Endothelial cell of umbilical vein (primary cell): ENCODE measurements around the gene ELOVL5. TPM values are rescaled to one million over a fixed set of nuclear protein-coding genes. Genes with fewer than 3 reads are reported as not detected.

Experiments used
- BruUV-seq: library from RNA; stranded (reverse); fragments of 400-500 nt; replicated peaks from 2 replicates; lab custom pipeline; 2021; lab: Mats Ljungman, UMichigan
- CTCF ChIA-PET: fragments of 300-600, 350-600 bp; sonication (Branson Sonifier 250); formaldehyde crosslinking; loops from one replicate; lab custom pipeline; 2021; ENCODE audit warnings: antibody characterized with exemption, inconsistent platforms; lab: Charles Lee
- POLR2A ChIA-PET: fragments of 300-600, 350-600 bp; sonication (Branson Sonifier 250); formaldehyde crosslinking; loops from one replicate; lab custom pipeline; 2021; ENCODE audit warnings: antibody characterized with exemption, inconsistent platforms; lab: Charles Lee
- DNase-seq: peaks from one replicate; pipeline ENCODE4 v3.0.0-alpha.2; 2011; ENCODE audit warnings: low read depth, low spot score
- FAIRE-seq: peaks from 2 replicates; lab custom pipeline; 2011; peaks lifted over from hg19 to GRCh38; lab: Jason Lieb, UNC
- H2AFZ ChIP-seq: 2 replicates; pipeline ENCODE4 v1.6.0; 2012; ENCODE audit warnings: low read depth, low read length, control low read depth, inconsistent platforms
- H3K27ac ChIP-seq: 2 replicates; pipeline ENCODE4 v1.5.1; 2011; ENCODE audit warnings: low read depth, mild to moderate bottlenecking, control low read depth, low read length, moderate library complexity; ENCODE audit not compliant: insufficient read depth
- H3K27me3 ChIP-seq, 2 experiments: 2 replicates each; pipeline versions ENCODE4 v1.6.0 to v1.6.1; 2011; ENCODE audit warnings: low read length in 2 of 2, mixed read lengths in 1 of 2; ENCODE audit not compliant: control insufficient read depth in 2 of 2, insufficient read depth in 2 of 2
- H3K36me3 ChIP-seq, 2 experiments: 2 replicates in 1 of 2; 3 replicates in 1 of 2; pipeline ENCODE4 v1.5.1; 2011; ENCODE audit warnings: low read length in 2 of 2, mild to moderate bottlenecking in 1 of 2, moderate library complexity in 1 of 2; ENCODE audit not compliant: control insufficient read depth in 2 of 2, insufficient read depth in 2 of 2; ENCODE audit errors: extremely low read depth in 1 of 2
- H3K4me1 ChIP-seq: 3 replicates; pipeline ENCODE4 v1.5.1; 2011; ENCODE audit warnings: mild to moderate bottlenecking, low read length; ENCODE audit not compliant: control insufficient read depth, insufficient read depth; ENCODE audit errors: extremely low read depth
- H3K4me2 ChIP-seq: 2 replicates; pipeline ENCODE4 v1.6.1; 2011; ENCODE audit warnings: low read length, control low read depth, mixed read lengths; ENCODE audit not compliant: insufficient read depth
- H3K4me3 ChIP-seq, 3 experiments: fragments of 200-600 bp in 1 of 3; sonication (generic), shearing (Covaris generic) in 1 of 3; replicated peaks in 1 of 3; 2 replicates each; pipeline ENCODE4 v1.5.1; 2011 to 2016; ENCODE audit warnings: control low read depth in 3 of 3, low read length in 3 of 3, mild to moderate bottlenecking in 2 of 3, inconsistent platforms in 1 of 3, low read depth in 1 of 3, moderate library complexity in 1 of 3; ENCODE audit not compliant: insufficient read depth in 1 of 3
- H3K79me2 ChIP-seq: 2 replicates; pipeline ENCODE4 v1.6.0; 2012; ENCODE audit warnings: low read length, inconsistent platforms; ENCODE audit not compliant: control insufficient read depth, insufficient read depth
- H3K9ac ChIP-seq: replicated peaks from 2 replicates; pipeline ENCODE3; 2011; ENCODE audit warnings: low read length, control low read depth; ENCODE audit not compliant: insufficient read depth; ENCODE audit errors: extremely low read depth
- H3K9me1 ChIP-seq: replicated peaks from 3 replicates; pipeline ENCODE4 v1.6.0; 2011; ENCODE audit warnings: mild to moderate bottlenecking, low read length; ENCODE audit not compliant: control insufficient read depth, insufficient read depth; ENCODE audit errors: extremely low read depth
- H3K9me3 ChIP-seq: replicated peaks from 2 replicates; pipeline ENCODE4 v1.5.1; 2012; ENCODE audit warnings: low read length, inconsistent platforms; ENCODE audit not compliant: control insufficient read depth, insufficient read depth
- H4K20me1 ChIP-seq: replicated peaks from 2 replicates; pipeline ENCODE3; 2011; ENCODE audit warnings: mild to moderate bottlenecking, low read length; ENCODE audit not compliant: control insufficient read depth, insufficient read depth; ENCODE audit errors: extremely low read depth
- EZH2 ChIP-seq: IDR thresholded peaks from 2 replicates; pipeline ENCODE4 v1.6.1; 2012; ENCODE audit warnings: borderline replicate concordance, low read depth, mild to moderate bottlenecking, moderate library complexity, low read length, inconsistent platforms; ENCODE audit not compliant: severe bottlenecking
- FOS ChIP-seq: IDR thresholded peaks from 2 replicates; pipeline ENCODE4 v1.6.1; 2011; ENCODE audit warnings: mild to moderate bottlenecking, low read length, moderate library complexity, borderline replicate concordance; ENCODE audit not compliant: insufficient read depth
- GATA2 ChIP-seq: IDR thresholded peaks from 2 replicates; pipeline ENCODE4 v1.7.0; 2011; ENCODE audit warnings: low read depth, mild to moderate bottlenecking, moderate library complexity, mixed read lengths, low read length; ENCODE audit not compliant: insufficient read length, insufficient read depth
- JUN ChIP-seq: IDR thresholded peaks from 2 replicates; pipeline ENCODE4 v1.6.1; 2011; ENCODE audit warnings: borderline replicate concordance, low read depth; ENCODE audit not compliant: insufficient read length, insufficient read depth
- MYC ChIP-seq: IDR thresholded peaks from one replicate; pipeline ENCODE4 v1.6.1; 2011; ENCODE audit warnings: mild to moderate bottlenecking, low read depth, low read length
- POLR2A ChIP-seq: IDR thresholded peaks from 2 replicates; pipeline ENCODE4 v1.6.1; 2012; ENCODE audit warnings: low read depth, mild to moderate bottlenecking, control low read depth, low read length
- POLR2AphosphoS5 ChIP-seq: IDR thresholded peaks from 2 replicates; pipeline ENCODE4 v1.6.1; 2012; ENCODE audit warnings: low read depth, mild to moderate bottlenecking, control low read depth, low read length, moderate library complexity; ENCODE audit not compliant: insufficient read depth
- dilution Hi-C: fragments of 300-500 bp; cut with MboI; formaldehyde crosslinking; loops from one replicate; pipeline ENCODE4 v1.15.0; 2019; ENCODE audit warnings: low sequenced_read_pairs; ENCODE audit not compliant: extremely low pct_ligation_motif_present
- intact Hi-C: fragments of 100-400 bp; cut with micrococcal nuclease; formaldehyde crosslinking; loops from one replicate; pipeline ENCODE4 v1.10.0; 2022
- polyA plus RNA-seq, 4 experiments: library from polyadenylated mRNA; depleted of rRNA in 3 of 4; stranded (reverse) in 3 of 4; unstranded in 1 of 4; fragments of >200 nt; gene quantifications; 2 replicates each; pipeline versions ENCODE4 v1.2.1 to v1.2.3, GENCODE V29; 2011 to 2012; ENCODE audit warnings: missing spikeins in 1 of 4
- total RNA-seq: library from RNA; stranded (reverse); gene quantifications from 2 replicates; pipeline ENCODE4 v1.2.3, GENCODE V29; 2021
- TF ChIP-seq, protein P1 (sequence below), 2 donors: IDR thresholded peaks; 1 replicate in 1 of 2; 2 replicates in 1 of 2; pipeline ENCODE4 v1.5.1; 2011; ENCODE audit warnings: low read length in 2 of 2, mild to moderate bottlenecking in 2 of 2, moderate library complexity in 2 of 2, control low read depth in 1 of 2, inconsistent platforms in 1 of 2, low read depth in 1 of 2; ENCODE audit not compliant: insufficient read depth in 1 of 2; ENCODE audit errors: extremely low read depth in 1 of 2
- TF ChIP-seq, protein P2 (sequence below): IDR thresholded peaks from 2 replicates; pipeline ENCODE4 v1.6.1; 2011; ENCODE audit not compliant: insufficient read depth, insufficient read length

The ELOVL5 gene
- total and polyA plus RNA-seq, 2 donors (not counting 3 experiments of a cell fraction or from before 2014, with no cell fraction given): 85.9 to 140 TPM

DNA sequence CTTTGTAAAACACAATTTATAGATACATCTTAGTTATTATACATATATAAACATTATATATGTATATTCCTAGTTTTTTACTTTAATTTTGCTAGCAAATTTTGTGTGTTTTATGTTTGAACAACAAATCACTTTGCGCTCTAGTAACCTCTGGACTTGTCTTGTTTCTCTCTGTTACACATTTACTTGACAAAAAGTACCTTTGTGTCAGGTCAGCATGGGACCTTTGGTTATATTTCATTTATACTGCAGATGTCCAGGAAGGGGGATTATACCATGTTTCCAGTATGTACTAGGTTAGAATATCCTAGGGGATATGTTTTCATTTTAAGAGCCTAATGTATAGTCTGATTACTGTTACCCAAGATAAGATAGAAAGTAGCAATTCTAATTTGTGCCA, 28.5 kb upstream of the ELOVL5 start:
- no peaks in the 10 kb centered on the region for H4K20me1 ChIP-seq
- no peak overlapping the region for H3K27ac ChIP-seq
- H3K4me3 ChIP-seq: no peak overlapping the region
- DNase-seq (no peak), FAIRE-seq (no peak)
- H3K4me1 ChIP-seq: no peaks in the 10 kb centered on the region
- H3K27me3 ChIP-seq: peaks cover 14 to 39% of the 10 kb centered on the region in 2 experiments
- TF ChIP-seq, protein P1, sequence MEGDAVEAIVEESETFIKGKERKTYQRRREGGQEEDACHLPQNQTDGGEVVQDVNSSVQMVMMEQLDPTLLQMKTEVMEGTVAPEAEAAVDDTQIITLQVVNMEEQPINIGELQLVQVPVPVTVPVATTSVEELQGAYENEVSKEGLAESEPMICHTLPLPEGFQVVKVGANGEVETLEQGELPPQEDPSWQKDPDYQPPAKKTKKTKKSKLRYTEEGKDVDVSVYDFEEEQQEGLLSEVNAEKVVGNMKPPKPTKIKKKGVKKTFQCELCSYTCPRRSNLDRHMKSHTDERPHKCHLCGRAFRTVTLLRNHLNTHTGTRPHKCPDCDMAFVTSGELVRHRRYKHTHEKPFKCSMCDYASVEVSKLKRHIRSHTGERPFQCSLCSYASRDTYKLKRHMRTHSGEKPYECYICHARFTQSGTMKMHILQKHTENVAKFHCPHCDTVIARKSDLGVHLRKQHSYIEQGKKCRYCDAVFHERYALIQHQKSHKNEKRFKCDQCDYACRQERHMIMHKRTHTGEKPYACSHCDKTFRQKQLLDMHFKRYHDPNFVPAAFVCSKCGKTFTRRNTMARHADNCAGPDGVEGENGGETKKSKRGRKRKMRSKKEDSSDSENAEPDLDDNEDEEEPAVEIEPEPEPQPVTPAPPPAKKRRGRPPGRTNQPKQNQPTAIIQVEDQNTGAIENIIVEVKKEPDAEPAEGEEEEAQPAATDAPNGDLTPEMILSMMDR (IDR thresholded peaks at IDR 0.05; ENCODE audit: extremely low read depth in 1 of 2, insufficient read depth in 1 of 2, low read depth in 1 of 2, low read length in 2 of 2): no peak
- TF ChIP-seq JUN: no peak
- TF ChIP-seq MYC: no peak
- no peak for TF ChIP-seq EZH2
- TF ChIP-seq FOS: no peak
- TF ChIP-seq GATA2: no peak
- TF ChIP-seq POLR2AphosphoS5: no peak
- TF ChIP-seq, protein P2, sequence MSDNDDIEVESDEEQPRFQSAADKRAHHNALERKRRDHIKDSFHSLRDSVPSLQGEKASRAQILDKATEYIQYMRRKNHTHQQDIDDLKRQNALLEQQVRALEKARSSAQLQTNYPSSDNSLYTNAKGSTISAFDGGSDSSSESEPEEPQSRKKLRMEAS: no peak
- TF ChIP-seq POLR2A: no peak
- no peaks in the 10 kb centered on the region for H3K79me2 ChIP-seq
- H3K9ac ChIP-seq: no peak overlapping the region
- H3K9me1 ChIP-seq: no peaks in the 10 kb centered on the region
- H2AFZ ChIP-seq: no peak overlapping the region
- dilution Hi-C loops: no loop called here
- POLR2A ChIA-PET: no interaction called here
- no TSS peak for BruUV-seq
- no peaks in the 10 kb centered on the region for H3K9me3 ChIP-seq
- CTCF ChIA-PET: no interaction called here
- intact Hi-C loops: no loop called here
- no peak overlapping the region for H3K4me2 ChIP-seq
- no peaks in the 10 kb centered on the region for H3K36me3 ChIP-seq
